WTC11 (cell line): ENCODE results near the gene CAPN14. TPM values are rescaled to one million over a fixed set of nuclear protein-coding genes. Genes with fewer than 3 reads are reported as not detected.

ENCODE experiments used
- AR ChIP-seq: fragments of 250-450 bp; sonication (Bioruptor Pico); IDR thresholded peaks from 2 replicates; pipeline ENCODE4 v1.9.0; 2021; ENCODE audit warnings: mild to moderate bottlenecking
- CREM ChIP-seq: sonication (generic); formaldehyde crosslinking; IDR thresholded peaks from 2 replicates; pipeline ENCODE4 v1.8.1; 2022; ENCODE audit warnings: mild to moderate bottlenecking, missing genetic modification reagents, moderate library complexity
- E2F5 ChIP-seq: sonication (generic); formaldehyde crosslinking; IDR thresholded peaks from 2 replicates; pipeline ENCODE4 v1.8.1; 2022; ENCODE audit warnings: mild to moderate bottlenecking, moderate library complexity, missing genetic modification reagents
- ELF4 ChIP-seq: sonication (generic); formaldehyde crosslinking; IDR thresholded peaks from 2 replicates; pipeline ENCODE4 v1.8.1; 2022; ENCODE audit warnings: low read depth, mild to moderate bottlenecking, moderate library complexity, missing genetic modification reagents
- EMX1 ChIP-seq: fragments of 250-450 bp; sonication (Bioruptor Pico); IDR thresholded peaks from 2 replicates; pipeline ENCODE4 v1.8.0; 2021; ENCODE audit warnings: mild to moderate bottlenecking
- ESRRA ChIP-seq: sonication (generic); formaldehyde crosslinking; IDR thresholded peaks from 2 replicates; pipeline ENCODE4 v1.8.1; 2022; ENCODE audit warnings: mild to moderate bottlenecking, missing genetic modification reagents, borderline replicate concordance
- GRHL2 ChIP-seq: fragments of 250-450 bp; sonication (Bioruptor Pico); IDR thresholded peaks from 2 replicates; pipeline ENCODE4 v1.8.0; 2022; ENCODE audit warnings: mild to moderate bottlenecking, moderate library complexity; ENCODE audit not compliant: insufficient replicate concordance, severe bottlenecking
- HMGA2 ChIP-seq: fragments of 250-450 bp; sonication (Bioruptor Pico); IDR thresholded peaks from 2 replicates; pipeline ENCODE4 v1.4.0; 2021; ENCODE audit warnings: mild to moderate bottlenecking, moderate library complexity
- KAT7 ChIP-seq: sonication (generic); formaldehyde crosslinking; IDR thresholded peaks from 2 replicates; pipeline ENCODE4 v1.8.1; 2023; ENCODE audit warnings: missing genetic modification reagents, mild to moderate bottlenecking, borderline replicate concordance
- MYBL2 ChIP-seq: sonication (generic); formaldehyde crosslinking; IDR thresholded peaks from 2 replicates; pipeline ENCODE4 v1.8.1; 2023; ENCODE audit warnings: mild to moderate bottlenecking, moderate library complexity, missing genetic modification reagents
- NFATC4 ChIP-seq: fragments of 250-450 bp; sonication (Bioruptor Pico); IDR thresholded peaks from 2 replicates; pipeline ENCODE4 v1.9.0; 2021; ENCODE audit warnings: mild to moderate bottlenecking
- NFE2L1 ChIP-seq: sonication (generic); formaldehyde crosslinking; IDR thresholded peaks from 2 replicates; pipeline ENCODE4 v1.8.1; 2023; ENCODE audit warnings: missing genetic modification reagents
- NR1H2 ChIP-seq: sonication (generic); formaldehyde crosslinking; IDR thresholded peaks from 2 replicates; pipeline ENCODE4 v1.9.0; 2021; ENCODE audit warnings: mild to moderate bottlenecking, moderate library complexity, missing genetic modification reagents
- RELA ChIP-seq: sonication (generic); formaldehyde crosslinking; IDR thresholded peaks from 2 replicates; pipeline ENCODE4 v1.8.1; 2022; ENCODE audit warnings: missing genetic modification reagents, mild to moderate bottlenecking, borderline replicate concordance
- ZBTB43 ChIP-seq: sonication (generic); formaldehyde crosslinking; IDR thresholded peaks from 2 replicates; pipeline ENCODE4 v1.8.1; 2023; ENCODE audit warnings: mild to moderate bottlenecking, missing genetic modification reagents
- ZNF219 ChIP-seq: sonication (generic); formaldehyde crosslinking; IDR thresholded peaks from 2 replicates; pipeline ENCODE4 v1.8.0; 2023; ENCODE audit warnings: missing genetic modification reagents, mild to moderate bottlenecking, borderline replicate concordance
- ZNF263 ChIP-seq: sonication (generic); formaldehyde crosslinking; IDR thresholded peaks from 2 replicates; pipeline ENCODE4 v1.8.1; 2022; ENCODE audit warnings: low read depth, mild to moderate bottlenecking, moderate library complexity, missing genetic modification reagents
- ZSCAN18 ChIP-seq: fragments of 250-450 bp; sonication (Bioruptor Pico); IDR thresholded peaks from 2 replicates; pipeline ENCODE4 v2.1.2; 2022; ENCODE audit warnings: mild to moderate bottlenecking, moderate library complexity
- total RNA-seq: library from RNA; stranded (reverse); gene quantifications from 3 replicates; pipeline ENCODE4 v1.2.3, GENCODE V29; 2021
- TF ChIP-seq, protein P1 (sequence below): sonication (generic); formaldehyde crosslinking; IDR thresholded peaks from 2 replicates; pipeline ENCODE4 v1.8.0; 2023; ENCODE audit warnings: mild to moderate bottlenecking, missing genetic modification reagents
- TF ChIP-seq, protein P2 (sequence below): sonication (generic); formaldehyde crosslinking; IDR thresholded peaks from 2 replicates; pipeline ENCODE4 v1.8.1; 2023; ENCODE audit warnings: mild to moderate bottlenecking, missing genetic modification reagents, moderate library complexity
- TF ChIP-seq, protein P3 (sequence below): sonication (generic); formaldehyde crosslinking; IDR thresholded peaks from 2 replicates; pipeline ENCODE4 v1.8.1; 2023; ENCODE audit warnings: mild to moderate bottlenecking, missing genetic modification reagents, borderline replicate concordance
- TF ChIP-seq, protein P4 (sequence below): sonication (generic); formaldehyde crosslinking; IDR thresholded peaks from 2 replicates; pipeline ENCODE4 v1.8.1; 2022; ENCODE audit warnings: low read depth, missing genetic modification reagents, borderline replicate concordance

CAPN14 gene
- total RNA-seq, 1 experiment from 2014 or later, result 0.11 TPM

GRCh38 chr2:31233741-31234682 lies 16.7 kb upstream of the CAPN14 start, which contains the start of gene EHD3 (continued):
- TF ChIP-seq NR1H2 (CRISPR knock-in tag) (no peak), E2F5 (no peak), MYBL2 (peak; percentile 58; the same call in 1 of the 2 replicates), RELA (CRISPR knock-in tag) (no peak), ZBTB43 (CRISPR knock-in tag) (no peak; the same call in 1 of the 2 replicates), ZSCAN18 (CRISPR knock-in tag) (no peak), AR (CRISPR knock-in tag) (no peak), NFE2L1 (no peak), ZNF219 (CRISPR knock-in tag) (no peak), ELF4 (no peak), ESRRA (no peak), NFATC4 (CRISPR knock-in tag) (no peak), GRHL2 (CRISPR knock-in tag) (no peak), ZNF263 (CRISPR knock-in tag) (no peak), CREM (no peak), EMX1 (no peak), HMGA2 (CRISPR knock-in tag) (no peak), KAT7 (peak; percentile 83; the same call in 1 of the 2 replicates)
- TF ChIP-seq, protein P1, sequence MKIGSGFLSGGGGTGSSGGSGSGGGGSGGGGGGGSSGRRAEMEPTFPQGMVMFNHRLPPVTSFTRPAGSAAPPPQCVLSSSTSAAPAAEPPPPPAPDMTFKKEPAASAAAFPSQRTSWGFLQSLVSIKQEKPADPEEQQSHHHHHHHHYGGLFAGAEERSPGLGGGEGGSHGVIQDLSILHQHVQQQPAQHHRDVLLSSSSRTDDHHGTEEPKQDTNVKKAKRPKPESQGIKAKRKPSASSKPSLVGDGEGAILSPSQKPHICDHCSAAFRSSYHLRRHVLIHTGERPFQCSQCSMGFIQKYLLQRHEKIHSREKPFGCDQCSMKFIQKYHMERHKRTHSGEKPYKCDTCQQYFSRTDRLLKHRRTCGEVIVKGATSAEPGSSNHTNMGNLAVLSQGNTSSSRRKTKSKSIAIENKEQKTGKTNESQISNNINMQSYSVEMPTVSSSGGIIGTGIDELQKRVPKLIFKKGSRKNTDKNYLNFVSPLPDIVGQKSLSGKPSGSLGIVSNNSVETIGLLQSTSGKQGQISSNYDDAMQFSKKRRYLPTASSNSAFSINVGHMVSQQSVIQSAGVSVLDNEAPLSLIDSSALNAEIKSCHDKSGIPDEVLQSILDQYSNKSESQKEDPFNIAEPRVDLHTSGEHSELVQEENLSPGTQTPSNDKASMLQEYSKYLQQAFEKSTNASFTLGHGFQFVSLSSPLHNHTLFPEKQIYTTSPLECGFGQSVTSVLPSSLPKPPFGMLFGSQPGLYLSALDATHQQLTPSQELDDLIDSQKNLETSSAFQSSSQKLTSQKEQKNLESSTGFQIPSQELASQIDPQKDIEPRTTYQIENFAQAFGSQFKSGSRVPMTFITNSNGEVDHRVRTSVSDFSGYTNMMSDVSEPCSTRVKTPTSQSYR, result peak; percentile 75; the same call in 1 of the 2 replicates
- TF ChIP-seq, protein P2, sequence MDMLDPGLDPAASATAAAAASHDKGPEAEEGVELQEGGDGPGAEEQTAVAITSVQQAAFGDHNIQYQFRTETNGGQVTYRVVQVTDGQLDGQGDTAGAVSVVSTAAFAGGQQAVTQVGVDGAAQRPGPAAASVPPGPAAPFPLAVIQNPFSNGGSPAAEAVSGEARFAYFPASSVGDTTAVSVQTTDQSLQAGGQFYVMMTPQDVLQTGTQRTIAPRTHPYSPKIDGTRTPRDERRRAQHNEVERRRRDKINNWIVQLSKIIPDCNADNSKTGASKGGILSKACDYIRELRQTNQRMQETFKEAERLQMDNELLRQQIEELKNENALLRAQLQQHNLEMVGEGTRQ (CRISPR knock-in tag), result peak; percentile 33
- TF ChIP-seq, protein P3, sequence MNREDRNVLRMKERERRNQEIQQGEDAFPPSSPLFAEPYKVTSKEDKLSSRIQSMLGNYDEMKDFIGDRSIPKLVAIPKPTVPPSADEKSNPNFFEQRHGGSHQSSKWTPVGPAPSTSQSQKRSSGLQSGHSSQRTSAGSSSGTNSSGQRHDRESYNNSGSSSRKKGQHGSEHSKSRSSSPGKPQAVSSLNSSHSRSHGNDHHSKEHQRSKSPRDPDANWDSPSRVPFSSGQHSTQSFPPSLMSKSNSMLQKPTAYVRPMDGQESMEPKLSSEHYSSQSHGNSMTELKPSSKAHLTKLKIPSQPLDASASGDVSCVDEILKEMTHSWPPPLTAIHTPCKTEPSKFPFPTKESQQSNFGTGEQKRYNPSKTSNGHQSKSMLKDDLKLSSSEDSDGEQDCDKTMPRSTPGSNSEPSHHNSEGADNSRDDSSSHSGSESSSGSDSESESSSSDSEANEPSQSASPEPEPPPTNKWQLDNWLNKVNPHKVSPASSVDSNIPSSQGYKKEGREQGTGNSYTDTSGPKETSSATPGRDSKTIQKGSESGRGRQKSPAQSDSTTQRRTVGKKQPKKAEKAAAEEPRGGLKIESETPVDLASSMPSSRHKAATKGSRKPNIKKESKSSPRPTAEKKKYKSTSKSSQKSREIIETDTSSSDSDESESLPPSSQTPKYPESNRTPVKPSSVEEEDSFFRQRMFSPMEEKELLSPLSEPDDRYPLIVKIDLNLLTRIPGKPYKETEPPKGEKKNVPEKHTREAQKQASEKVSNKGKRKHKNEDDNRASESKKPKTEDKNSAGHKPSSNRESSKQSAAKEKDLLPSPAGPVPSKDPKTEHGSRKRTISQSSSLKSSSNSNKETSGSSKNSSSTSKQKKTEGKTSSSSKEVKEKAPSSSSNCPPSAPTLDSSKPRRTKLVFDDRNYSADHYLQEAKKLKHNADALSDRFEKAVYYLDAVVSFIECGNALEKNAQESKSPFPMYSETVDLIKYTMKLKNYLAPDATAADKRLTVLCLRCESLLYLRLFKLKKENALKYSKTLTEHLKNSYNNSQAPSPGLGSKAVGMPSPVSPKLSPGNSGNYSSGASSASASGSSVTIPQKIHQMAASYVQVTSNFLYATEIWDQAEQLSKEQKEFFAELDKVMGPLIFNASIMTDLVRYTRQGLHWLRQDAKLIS (CRISPR knock-in tag), result peak; percentile 41; the same call in 1 of the 2 replicates
- TF ChIP-seq, protein P4, sequence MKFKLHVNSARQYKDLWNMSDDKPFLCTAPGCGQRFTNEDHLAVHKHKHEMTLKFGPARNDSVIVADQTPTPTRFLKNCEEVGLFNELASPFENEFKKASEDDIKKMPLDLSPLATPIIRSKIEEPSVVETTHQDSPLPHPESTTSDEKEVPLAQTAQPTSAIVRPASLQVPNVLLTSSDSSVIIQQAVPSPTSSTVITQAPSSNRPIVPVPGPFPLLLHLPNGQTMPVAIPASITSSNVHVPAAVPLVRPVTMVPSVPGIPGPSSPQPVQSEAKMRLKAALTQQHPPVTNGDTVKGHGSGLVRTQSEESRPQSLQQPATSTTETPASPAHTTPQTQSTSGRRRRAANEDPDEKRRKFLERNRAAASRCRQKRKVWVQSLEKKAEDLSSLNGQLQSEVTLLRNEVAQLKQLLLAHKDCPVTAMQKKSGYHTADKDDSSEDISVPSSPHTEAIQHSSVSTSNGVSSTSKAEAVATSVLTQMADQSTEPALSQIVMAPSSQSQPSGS (CRISPR knock-in tag), result no peak
